Left ventricle myocardium inferior (tissue), 1 donor: ENCODE data around the gene FGG. TPM values are rescaled to one million over a fixed set of nuclear protein-coding genes. Genes with fewer than 3 reads are reported as not detected.

Source experiments
- DNase-seq: peaks from one replicate; pipeline ENCODE4 v3.0.0-alpha.2; 2020
- H3K27ac ChIP-seq: fragments of 200-600 bp; replicated peaks from 2 replicates; pipeline ENCODE4 v1.8.0; 2021
- H3K27me3 ChIP-seq: fragments of 200-600 bp; 2 replicates; pipeline ENCODE4 v1.8.0; 2021; ENCODE audit warnings: low read depth
- H3K36me3 ChIP-seq: fragments of 200-600 bp; 2 replicates; pipeline ENCODE4 v1.8.0; 2021
- H3K4me1 ChIP-seq: fragments of 200-600 bp; 2 replicates; pipeline ENCODE4 v1.8.0; 2021
- H3K4me3 ChIP-seq: fragments of 200-600 bp; 2 replicates; pipeline ENCODE4 v1.8.0; 2021; ENCODE audit warnings: mild to moderate bottlenecking, moderate library complexity
- H3K9me3 ChIP-seq: fragments of 200-600 bp; replicated peaks from 2 replicates; pipeline ENCODE4 v1.8.0; 2021
- CTCF ChIP-seq: fragments of 200-600 bp; IDR thresholded peaks from 2 replicates; pipeline ENCODE4 v1.8.0; 2021; ENCODE audit warnings: antibody characterized with exemption, mild to moderate bottlenecking, borderline replicate concordance
- intact Hi-C: fragments of 100-400 bp; cut with micrococcal nuclease; formaldehyde crosslinking; loops from one replicate; pipeline ENCODE4 v1.11.0; 2022
- total RNA-seq: library from RNA; stranded (reverse); fragmentation: NEBNext Ultra II Directional; extraction: Animal tissue kit (Norgen Biotek cat#: 25700); gene quantifications from one replicate; pipeline ENCODE4 v1.2.1, GENCODE V29; 2021
- donor health status: DM: no; HTN: yes; CAD: no; lungs with severe emphysema.

The FGG gene
- total RNA-seq, 1 donor from 2014 or later: not detected

DNA sequence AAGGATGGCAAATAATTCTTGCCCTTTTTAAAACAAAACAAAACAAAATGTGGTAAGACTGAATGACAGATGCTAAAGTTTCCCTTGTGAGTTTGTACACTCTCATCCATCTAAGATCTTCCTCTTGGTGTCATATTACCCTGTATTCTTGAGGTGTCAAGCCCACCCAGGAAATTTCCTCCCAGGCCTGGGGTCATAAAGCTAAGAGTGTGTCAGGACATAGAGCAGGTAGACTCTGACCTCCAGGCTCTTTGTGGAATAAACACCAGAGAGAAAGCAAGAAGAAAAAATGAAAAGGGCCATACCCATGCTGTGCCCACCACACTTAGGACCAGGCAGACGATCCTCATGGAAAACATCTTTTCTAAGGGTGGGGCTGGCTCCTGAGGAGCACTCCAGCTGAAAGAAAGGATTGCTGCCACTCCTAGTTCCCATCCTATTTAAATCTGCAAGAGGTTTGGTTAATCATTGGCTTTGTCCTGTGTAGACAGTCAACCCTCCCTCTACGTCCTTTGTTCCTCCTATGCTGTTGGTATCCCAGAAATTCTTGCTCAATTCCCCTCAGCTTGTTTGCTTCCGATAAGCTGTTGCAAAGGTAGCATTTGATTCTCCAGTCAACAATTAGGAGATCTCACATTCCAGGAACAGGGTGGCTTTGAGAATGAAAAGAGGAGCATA, 22.0 kb downstream of the FGG start, which contains the start of gene FGA:
TSS of gene FGA (minus strand) at position 414 of the 678 bp plus-strand sequence. CDS start at position 359, 55 bp downstream.
- no peak for DNase-seq
- no peak within 1 kb of the TSS for H3K27ac ChIP-seq
- no peak for TF ChIP-seq CTCF
- peaks cover 29% of the 10 kb centered on the region for H3K27me3 ChIP-seq
- intact Hi-C loops: no loop called here
- no peaks in the 10 kb centered on the region for H3K36me3 ChIP-seq
- no peaks in the 10 kb centered on the region for H3K4me1 ChIP-seq
- no peaks in the 10 kb centered on the region for H3K9me3 ChIP-seq
- H3K4me3 ChIP-seq: no peak within 1 kb of the TSS

DNA sequence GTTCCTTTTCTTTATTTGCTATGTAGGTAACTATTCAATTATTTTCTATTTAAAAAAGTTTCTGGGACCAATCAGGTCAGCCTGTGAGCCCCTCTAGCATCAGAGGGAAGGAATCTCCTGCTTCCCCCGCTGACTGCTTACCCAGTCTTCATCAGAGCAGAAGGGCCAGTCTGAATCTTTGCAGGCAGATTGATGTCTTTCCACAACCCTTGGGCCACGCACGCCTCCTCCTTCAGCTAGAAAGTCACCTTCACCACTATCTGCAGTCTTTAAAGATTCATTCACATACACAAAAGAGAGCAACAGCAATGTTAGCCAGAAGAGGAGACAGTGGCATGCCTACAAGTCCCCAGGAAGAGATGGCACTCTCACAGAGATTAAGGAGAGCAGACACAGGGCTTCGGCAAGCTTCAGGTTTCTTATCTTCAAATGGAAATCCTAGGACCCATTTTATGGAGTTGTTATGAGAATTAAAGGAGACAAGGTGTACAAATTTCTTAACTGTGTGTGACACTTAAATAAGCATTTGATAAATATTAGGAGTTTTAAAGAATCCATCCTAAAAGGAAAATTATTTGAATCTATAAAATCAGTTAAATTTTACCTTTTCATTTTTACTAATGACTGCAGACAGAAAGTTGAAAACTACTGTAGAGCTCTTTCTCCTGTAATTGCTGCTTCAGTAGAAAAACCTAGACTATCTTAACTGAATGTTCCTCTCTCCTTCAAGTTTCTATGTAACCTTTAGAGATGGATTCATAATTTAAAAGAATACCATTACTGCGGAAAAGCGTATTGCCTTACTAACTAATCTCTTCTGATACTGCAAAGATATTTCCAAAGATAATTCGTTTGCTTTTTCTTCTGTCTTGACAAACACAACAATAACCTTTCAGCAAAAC, 22.9 kb downstream of the FGG start:
- TF ChIP-seq CTCF: no peak
- H3K4me3 ChIP-seq: no peak overlapping the region
- no peak overlapping the region for H3K27ac ChIP-seq
- no peaks in the 10 kb centered on the region for H3K36me3 ChIP-seq
- peaks cover 29% of the 10 kb centered on the region for H3K27me3 ChIP-seq
- no peaks in the 10 kb centered on the region for H3K9me3 ChIP-seq
- no peak for DNase-seq
- intact Hi-C loops: no loop called here
- H3K4me1 ChIP-seq: no peaks in the 10 kb centered on the region

DNA sequence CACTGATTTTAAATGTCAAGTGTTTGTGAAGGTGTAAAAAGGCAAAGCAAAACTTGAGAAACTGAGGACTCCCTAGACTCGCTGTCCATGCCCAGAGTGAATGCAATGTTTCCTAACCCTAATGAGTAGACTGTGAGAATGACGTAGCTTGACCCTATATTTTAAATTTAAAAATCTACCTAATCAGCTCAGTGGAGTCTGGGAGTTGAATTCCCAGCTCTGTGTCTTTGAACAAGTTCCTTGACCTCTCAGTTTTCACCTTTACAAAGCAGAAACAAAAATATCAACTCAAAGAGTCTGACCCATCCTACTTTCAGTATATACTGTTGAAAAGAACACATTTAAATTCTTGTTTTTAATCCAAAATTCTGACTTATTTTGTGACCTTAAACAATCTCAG, 24.3 kb downstream of the FGG start:
- TF ChIP-seq CTCF: no peak
- DNase-seq: no peak
- intact Hi-C loops: no loop called here
- H3K27me3 ChIP-seq: peaks cover 29% of the 10 kb centered on the region
- no peaks in the 10 kb centered on the region for H3K9me3 ChIP-seq
- H3K4me3 ChIP-seq: no peak overlapping the region
- H3K4me1 ChIP-seq: no peaks in the 10 kb centered on the region
- H3K36me3 ChIP-seq: no peaks in the 10 kb centered on the region
- H3K27ac ChIP-seq: no peak overlapping the region

DNA sequence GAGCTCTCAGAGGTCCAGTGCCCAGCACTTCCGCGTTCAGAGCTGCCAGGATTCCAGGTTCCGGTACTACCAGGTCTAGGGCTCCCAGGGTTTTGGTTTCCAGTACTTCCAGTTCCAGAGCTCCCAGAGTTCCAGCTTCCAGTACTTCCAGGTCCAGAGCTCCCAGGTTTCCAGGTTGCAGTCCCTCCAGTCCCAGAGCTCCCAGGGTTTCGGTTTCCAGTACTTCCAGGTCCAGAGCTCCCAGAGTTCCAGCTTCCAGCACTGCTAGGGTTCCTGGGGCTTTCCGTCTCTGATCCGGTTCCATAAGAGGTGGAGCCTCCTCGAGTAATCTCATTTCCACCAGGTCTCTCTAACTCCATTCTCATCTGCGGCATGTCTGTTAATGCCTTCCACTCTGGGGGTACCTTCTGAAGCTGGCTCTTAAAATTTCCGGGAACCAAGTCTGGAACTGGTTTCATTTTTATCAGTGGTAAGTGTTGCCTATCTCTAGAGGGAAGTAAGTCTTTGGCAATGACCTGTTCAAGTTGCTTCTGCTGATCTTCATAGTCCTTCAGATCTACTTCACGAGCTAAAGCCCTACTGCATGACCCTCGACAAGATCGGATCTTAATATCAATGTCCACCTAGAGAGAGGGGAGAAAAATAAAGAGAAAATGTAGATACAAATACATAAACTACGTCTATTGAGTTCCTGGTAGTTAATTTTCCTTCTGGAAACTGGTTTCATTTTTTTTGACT, 26.0 kb downstream of the FGG start:
- H3K27me3 ChIP-seq: peaks cover 29% of the 10 kb centered on the region
- no peaks in the 10 kb centered on the region for H3K4me1 ChIP-seq
- no peaks in the 10 kb centered on the region for H3K36me3 ChIP-seq
- DNase-seq: no peak
- intact Hi-C loops: no loop called here
- no peak overlapping the region for H3K4me3 ChIP-seq
- no peaks in the 10 kb centered on the region for H3K9me3 ChIP-seq
- no peak for TF ChIP-seq CTCF
- H3K27ac ChIP-seq: no peak overlapping the region

- Histone ChIP-seq H3K4me3 (no peak overlapping the region), H3K4me1 (no peaks in the 10 kb centered on the region), H3K27me3 (peaks cover 26% of the 10 kb centered on the region), H3K36me3 (no peaks in the 10 kb centered on the region), H3K9me3 (no peaks in the 10 kb centered on the region), H3K27ac (no peak overlapping the region)
- DNase-seq: no peak
- TF ChIP-seq CTCF: no peak
- intact Hi-C loops: no loop called here
These were observed 27.0 kb downstream of the FGG start for GRCh38 chr4:154585369-154586018.
